Ectodermal cell (in vitro differentiated cells): ENCODE data around the gene LCP1. TPM values are rescaled to one million over a fixed set of nuclear protein-coding genes. Genes with fewer than 3 reads are reported as not detected.
A peak's percentile ranks its signal among the peaks of the same experiment; 100 is the strongest.
"Not testable (repeated sequence)": the region's sequence is repeated elsewhere in the genome, so short reads cannot be mapped to it uniquely, and the experiment has no call there.

Source experiments
- H3K27ac ChIP-seq: 2 replicates; pipeline ENCODE4 v1.7.0; 2013; ENCODE audit warnings: mild to moderate bottlenecking, low read depth, low read length; ENCODE audit not compliant: insufficient read depth, poor library complexity, severe bottlenecking
- H3K27me3 ChIP-seq: 2 replicates; pipeline ENCODE4 v1.7.0; 2013; ENCODE audit warnings: mild to moderate bottlenecking, low read length; ENCODE audit not compliant: insufficient read depth, control insufficient read depth, poor library complexity, severe bottlenecking
- H3K36me3 ChIP-seq: one replicate; pipeline ENCODE4 v1.7.0; 2013; ENCODE audit warnings: low read length; ENCODE audit not compliant: control insufficient read depth, insufficient read depth
- H3K4me1 ChIP-seq: one replicate; pipeline ENCODE4 v1.7.0; 2013; ENCODE audit warnings: low read length; ENCODE audit not compliant: control insufficient read depth, insufficient read depth
- H3K4me3 ChIP-seq: 2 replicates; pipeline ENCODE4 v1.7.0; 2013; ENCODE audit warnings: low read depth, low read length, control low read depth; ENCODE audit not compliant: insufficient read depth
- H3K9me3 ChIP-seq: 2 replicates; pipeline ENCODE4 v1.7.0; 2013; ENCODE audit warnings: mild to moderate bottlenecking, low read length, moderate library complexity; ENCODE audit not compliant: control insufficient read depth
- WGBS, 2 experiments: methylation state at CpG; one replicate each; pipeline ENCODE4 v1.1.7; 2013; ENCODE audit warnings: missing lambda C conversion rate in 2 of 2; 5-methylcytosine and 5-hydroxymethylcytosine counted together
- polyA plus RNA-seq, 4 experiments: library from polyadenylated mRNA; stranded (reverse); fragments of 50-300 nt; gene quantifications; one replicate each; pipeline ENCODE4 v1.2.3, GENCODE V29; 2013

The LCP1 gene
- polyA plus RNA-seq (2013, experiment 1 of 4) = 0.94 TPM
- polyA plus RNA-seq (2013, experiment 2 of 4) = 0.68 TPM
- 0.75 TPM for polyA plus RNA-seq (2013, experiment 3 of 4)
- polyA plus RNA-seq (2013, experiment 4 of 4) = 0.49 TPM

- H3K4me3 ChIP-seq = no peak within 1 kb of the TSS
- no peak within 1 kb of the TSS for H3K27ac ChIP-seq
- no peaks in the 10 kb centered on the region for H3K36me3 ChIP-seq
- peaks cover 4% of the 10 kb centered on the region for H3K4me1 ChIP-seq
- no peaks in the 10 kb centered on the region for H3K27me3 ChIP-seq
- WGBS, 2 experiments = 92 to 96% methylated on average over 8 of the region's 8 CpGs
- H3K9me3 ChIP-seq = no peaks in the 10 kb centered on the region
Measured at GRCh38 chr13:46181840-46182490, at the start of gene LCP1. TSS of gene LCP1 (minus strand) at chr13:46182177. CDS start at chr13:46159662, 22,515 bp downstream.

DNA sequence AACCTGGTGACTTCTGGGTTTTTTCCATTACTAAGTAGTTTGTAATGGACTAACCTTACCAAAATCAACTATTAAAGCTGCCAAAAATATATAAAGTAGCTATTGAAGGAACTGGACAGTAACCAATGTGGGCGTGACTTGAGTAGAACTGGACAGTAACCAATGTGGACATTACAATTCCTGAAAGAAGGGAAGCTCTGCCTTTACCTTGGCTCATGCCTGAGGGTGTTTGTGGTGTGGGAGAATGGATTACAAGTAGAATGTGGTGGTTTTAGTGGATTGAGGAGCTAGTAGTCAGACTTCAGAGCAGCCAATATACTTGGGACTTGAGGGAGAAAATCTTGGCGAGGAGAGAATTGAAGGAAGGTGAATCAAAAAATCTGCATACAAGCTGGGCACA lies 47.3 kb upstream of the LCP1 start:
- Histone ChIP-seq H3K27ac (no peak overlapping the region), H3K4me3 (no peak overlapping the region), H3K36me3 (no peaks in the 10 kb centered on the region), H3K9me3 (no peaks in the 10 kb centered on the region), H3K27me3 (no peaks in the 10 kb centered on the region), H3K4me1 (no peaks in the 10 kb centered on the region)
- WGBS, 2 experiments = 93 to 97% methylated on average over 2 of the region's 2 CpGs

DNA sequence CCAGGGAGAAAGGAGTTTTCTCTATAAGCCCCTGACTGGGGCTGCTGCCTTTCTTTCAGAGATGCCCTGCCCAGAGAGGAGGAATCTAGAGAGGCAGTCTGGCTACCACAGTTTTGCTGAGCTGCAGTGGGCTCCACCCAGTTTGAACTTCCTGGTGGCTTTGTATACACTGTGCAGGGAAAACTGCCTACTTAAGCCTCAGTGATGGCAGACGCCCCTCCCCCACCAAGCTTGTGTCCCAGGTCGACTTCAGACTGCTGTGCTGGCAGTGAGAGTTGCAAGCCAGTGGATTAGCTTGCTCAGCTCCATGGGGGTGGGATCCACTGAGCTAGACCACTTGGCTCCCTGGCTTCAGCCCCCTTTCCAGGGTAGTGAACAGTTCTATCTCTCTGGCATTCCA lies 38.3 kb upstream of the LCP1 start:
- WGBS, 2 experiments = 20 to 32% methylated on average over 2 of the region's 2 CpGs
- not testable (repeated sequence) for H3K27me3 ChIP-seq, H3K4me1 ChIP-seq, H3K9me3 ChIP-seq, H3K4me3 ChIP-seq, H3K36me3 ChIP-seq, H3K27ac ChIP-seq

DNA sequence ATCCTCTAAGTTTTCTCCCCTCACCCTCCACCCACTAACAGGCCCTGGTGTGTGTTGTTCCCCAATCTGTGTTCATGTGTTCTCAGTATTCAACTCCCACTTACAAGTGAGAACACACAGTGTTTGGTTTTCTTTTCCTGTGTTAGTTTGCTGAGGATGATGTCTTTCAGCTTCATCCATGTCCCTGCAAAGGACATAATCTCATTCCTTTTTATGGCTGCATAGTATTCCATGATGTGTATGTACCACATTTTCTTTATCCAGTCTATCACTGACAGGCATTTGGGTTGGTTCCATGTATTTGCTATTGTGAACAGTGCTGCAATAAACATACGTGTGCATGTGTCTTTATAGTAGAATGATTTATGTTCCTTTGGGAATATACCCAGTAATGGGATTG lies 32.8 kb upstream of the LCP1 start:
- WGBS, 2 experiments = 92 to 100% methylated on average over 1 of the region's 1 CpG
- peaks cover 29% of the 10 kb centered on the region for H3K27me3 ChIP-seq
- not testable (repeated sequence) for H3K27ac ChIP-seq, H3K4me3 ChIP-seq, H3K36me3 ChIP-seq, H3K4me1 ChIP-seq, H3K9me3 ChIP-seq

- no peaks in the 10 kb centered on the region for H3K9me3 ChIP-seq
- WGBS, 2 experiments = 91 to 94% methylated on average over 3 of the region's 3 CpGs
- H3K4me3 ChIP-seq = no peak overlapping the region
- H3K27me3 ChIP-seq = peaks cover 29% of the 10 kb centered on the region
- no peaks in the 10 kb centered on the region for H3K36me3 ChIP-seq
- no peak overlapping the region for H3K27ac ChIP-seq
- H3K4me1 ChIP-seq = peaks cover 2% of the 10 kb centered on the region
Measured at GRCh38 chr13:46213242-46213641, 31.3 kb upstream of the LCP1 start.

- 17% methylated on average over 52 to 53 of the region's 53 CpGs for whole genome bisulfite sequencing, 2 experiments
- H3K9me3 ChIP-seq = no peaks in the 10 kb centered on the region
- H3K4me3 ChIP-seq = peak within 1 kb of the TSS; percentile 47
- H3K27ac ChIP-seq = no peak within 1 kb of the TSS
- peaks cover 6% of the 10 kb centered on the region for H3K4me1 ChIP-seq
- H3K27me3 ChIP-seq = peaks cover 29% of the 10 kb centered on the region
- H3K36me3 ChIP-seq = no peaks in the 10 kb centered on the region
Measured at GRCh38 chr13:46211483-46212351, 29.7 kb upstream of the LCP1 start, which contains the start of gene LRRC63. TSS of gene LRRC63 (plus strand) at chr13:46211928. CDS start at chr13:46213035, 1,107 bp downstream.

DNA sequence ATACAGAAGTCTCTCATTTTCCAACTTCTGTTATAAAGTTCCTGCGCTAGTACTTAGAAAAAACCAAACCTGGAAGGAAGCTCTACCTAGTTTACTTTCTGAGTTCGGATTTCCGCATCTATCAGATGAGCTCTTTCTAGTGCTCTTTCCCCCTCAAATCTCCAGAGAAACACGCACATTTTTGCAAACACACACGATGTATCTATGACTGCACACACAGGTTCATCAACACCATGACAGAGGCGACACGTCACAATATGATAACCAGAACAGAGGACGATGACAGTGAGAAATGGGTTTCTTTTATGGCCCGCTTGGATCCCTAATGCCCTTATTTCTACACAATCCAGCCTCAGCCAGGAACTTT lies 29.1 kb upstream of the LCP1 start:
- 80 to 86% methylated on average over 9 of the region's 9 CpGs for WGBS, 2 experiments
- peaks cover 6% of the 10 kb centered on the region for H3K4me1 ChIP-seq
- H3K27ac ChIP-seq = no peak overlapping the region
- peaks cover 29% of the 10 kb centered on the region for H3K27me3 ChIP-seq
- no peaks in the 10 kb centered on the region for H3K9me3 ChIP-seq
- no peaks in the 10 kb centered on the region for H3K36me3 ChIP-seq
- H3K4me3 ChIP-seq = peak overlapping the region; percentile 47

- Histone ChIP-seq H3K9me3 (no peaks in the 10 kb centered on the region), H3K27me3 (peaks cover 29% of the 10 kb centered on the region), H3K4me3 (no peak overlapping the region), H3K36me3 (no peaks in the 10 kb centered on the region), H3K27ac (no peak overlapping the region), H3K4me1 (peaks cover 6% of the 10 kb centered on the region)
- 91 to 92% methylated on average over 6 of the region's 6 CpGs for WGBS, 2 experiments
Measured at GRCh38 chr13:46210362-46211083, 28.5 kb upstream of the LCP1 start.

GRCh38 chr13:46207828-46208227 lies 25.9 kb upstream of the LCP1 start:
- 46 to 50% methylated on average over 7 of the region's 7 CpGs for WGBS, 2 experiments
- no peak overlapping the region for H3K4me3 ChIP-seq
- no peaks in the 10 kb centered on the region for H3K36me3 ChIP-seq
- H3K4me1 ChIP-seq = peaks cover 6% of the 10 kb centered on the region
- peaks cover 22% of the 10 kb centered on the region for H3K27me3 ChIP-seq
- no peaks in the 10 kb centered on the region for H3K9me3 ChIP-seq
- no peak overlapping the region for H3K27ac ChIP-seq

- 87 to 88% methylated on average over 1 of the region's 1 CpG for WGBS, 2 experiments
- no peaks in the 10 kb centered on the region for H3K36me3 ChIP-seq
Measured at GRCh38 chr13:46206143-46206542, 24.2 kb upstream of the LCP1 start.

More at GRCh38 chr13:46206143-46206542, 24.2 kb upstream of the LCP1 start:
- Histone ChIP-seq H3K9me3 (no peaks in the 10 kb centered on the region), H3K27ac (no peak overlapping the region), H3K4me3 (no peak overlapping the region), H3K4me1 (peaks cover 6% of the 10 kb centered on the region), H3K27me3 (peaks cover 8% of the 10 kb centered on the region)
